Activated CD8-positive, alpha-beta memory T cell treated with anti-CD3 and anti-CD28 coated beads for 36 hours (primary cell): ENCODE measurements around the gene MELTF. TPM values are rescaled to one million over a fixed set of nuclear protein-coding genes. Genes with fewer than 3 reads are reported as not detected.

Experiments used
- CTCF ChIA-PET: fragments of 350-600 bp; sonication (Branson Sonifier 250); formaldehyde crosslinking; loops from one replicate; lab custom pipeline; 2021; ENCODE audit warnings: antibody characterized with exemption; lab: Charles Lee
- POLR2A ChIA-PET: fragments of 350-600 bp; sonication (Branson Sonifier 250); formaldehyde crosslinking; loops from one replicate; lab custom pipeline; 2021; ENCODE audit warnings: antibody characterized with exemption; lab: Charles Lee
- total RNA-seq, 2 experiments: library from RNA; stranded (reverse); gene quantifications; one replicate each; pipeline ENCODE4 v1.2.3, GENCODE V29; 2021

The MELTF gene
- total RNA-seq, 2 experiments from 2014 or later: 3.0 to 3.1 TPM

DNA sequence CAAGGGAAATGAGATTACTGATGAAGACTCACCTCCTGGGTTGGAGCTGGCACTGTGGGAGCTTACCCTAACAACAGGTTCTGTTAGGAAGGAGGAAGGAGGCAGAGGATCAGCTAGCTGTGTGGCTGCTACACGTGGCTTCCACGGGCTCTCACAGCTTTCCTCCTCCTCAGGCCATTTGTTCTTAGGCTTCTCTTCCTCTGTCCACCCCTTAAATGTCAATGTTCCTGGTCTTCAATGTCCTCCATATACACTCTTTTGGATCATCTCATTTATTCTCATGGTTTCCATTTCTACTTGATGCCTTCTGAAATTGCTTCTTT lies 66.0 kb downstream of the MELTF start:
- POLR2A ChIA-PET: no interaction called here
- CTCF ChIA-PET: no interaction called here

- ChIA-PET POLR2A (no interaction called here), CTCF (no interaction called here)
These were observed 66.5 kb downstream of the MELTF start for GRCh38 chr3:196962930-196963630.

- CTCF ChIA-PET: no interaction called here
These were observed 67.3 kb downstream of the MELTF start for GRCh38 chr3:196962108-196962929.

GRCh38 chr3:196954832-196955231 lies 74.8 kb downstream of the MELTF start:
- CTCF ChIA-PET: interaction anchor here (0.6 to 0.8 kb wide), 2 partner anchors 15 to 760 kb away, joined by 3 read pairs; no protein-coding TSS in a partner anchor
- POLR2A ChIA-PET: no interaction called here

More at GRCh38 chr3:196962108-196962929, 67.3 kb downstream of the MELTF start:
- POLR2A ChIA-PET: no interaction called here

Other genes starting within 250 kb of the MELTF start
- gene SENP5, start 161.9 kb downstream of the MELTF start, total RNA-seq: 10 to 100 TPM; 34.7 to 39.5 TPM
- gene NCBP2, start 87.3 kb downstream of the MELTF start, total RNA-seq: 100 to 1,000 TPM; 121 to 122 TPM
- gene PIGZ, start 61.0 kb downstream of the MELTF start, total RNA-seq: under 1 TPM; 0.51 to 0.57 TPM